K562 (cell line): ENCODE data around the gene CDC42EP1. TPM values are rescaled to one million over a fixed set of nuclear protein-coding genes. Genes with fewer than 3 reads are reported as not detected.

Source experiments
- KAT7 ChIP-seq: sonication (generic); formaldehyde crosslinking; IDR thresholded peaks from 2 replicates; pipeline ENCODE4 v1.8.0; 2022; ENCODE audit warnings: missing genetic modification reagents, mild to moderate bottlenecking, borderline replicate concordance
- SIN3B ChIP-seq: fragments of 450-650 bp; IDR thresholded peaks from 2 replicates; pipeline ENCODE4 v1.6.1; 2017; ENCODE audit warnings: low read depth, mild to moderate bottlenecking, moderate library complexity
- ZNF124 ChIP-seq: sonication (generic); formaldehyde crosslinking; IDR thresholded peaks from 2 replicates; pipeline ENCODE4 v1.8.1; 2022; ENCODE audit warnings: missing genetic modification reagents
- polyA plus RNA-seq, 8 experiments: library from polyadenylated mRNA; depleted of rRNA in 4 of 8; stranded (reverse) in 5 of 8; unstranded in 3 of 8; fragments of >200 nt; fragmentation: Nextera tagmentation in 2 of 8; fragmentation: Illumina TruSeq in 1 of 8; extraction: Ambion mirVana in 2 of 8; extraction: Trizol in 1 of 8; gene quantifications; 2 replicates each; pipeline versions ENCODE4 v1.2.1 to v1.2.3, GENCODE V29; 2011 to 2014; ENCODE audit warnings: inconsistent platforms in 1 of 8, missing spikeins in 1 of 8
- total RNA-seq, 7 experiments: library from RNA; depleted of rRNA in 6 of 7; stranded (reverse); fragments of >200 nt in 6 of 7; fragmentation: Illumina TruSeq in 2 of 7; extraction: Trizol in 2 of 7; gene quantifications; 2 replicates each; pipeline versions ENCODE4 v1.2.1 to v1.2.3, GENCODE V29; 2011 to 2021; ENCODE audit warnings: low replicate concordance in 1 of 7
- TF ChIP-seq, protein P1 (sequence below), 2 experiments: fragments of 450-650 bp in 1 of 2; sonication (generic) in 1 of 2; formaldehyde crosslinking in 1 of 2; IDR thresholded peaks; 2 replicates each; pipeline versions ENCODE4 v1.7.1 to v1.9.0; 2016 to 2022; ENCODE audit warnings: inconsistent platforms in 1 of 2, mild to moderate bottlenecking in 1 of 2, missing genetic modification reagents in 1 of 2
- TF ChIP-seq, protein P2 (sequence below), 2 experiments: IDR thresholded peaks in 1 of 2; conservative IDR thresholded peaks in 1 of 2; 2 replicates each; pipeline ENCODE4 v1.6.1; 2016; ENCODE audit warnings: low read depth in 2 of 2, mild to moderate bottlenecking in 1 of 2, missing compliant biosample characterization in 1 of 2, missing genetic modification characterization in 1 of 2, moderate library complexity in 1 of 2
- TF ChIP-seq, protein P3 (sequence below): fragments of 450-650 bp; IDR thresholded peaks from 2 replicates; pipeline ENCODE4 v1.7.1; 2018; ENCODE audit warnings: mild to moderate bottlenecking, low read depth; ENCODE audit not compliant: partially characterized antibody
- TF ChIP-seq, protein P4 (sequence below), 2 experiments: IDR thresholded peaks; 2 replicates each; pipeline ENCODE4 v1.6.1; 2012; ENCODE audit warnings: improper control_type of control experiment in 2 of 2, low read depth in 2 of 2, low read length in 2 of 2, borderline replicate concordance in 1 of 2

The CDC42EP1 gene
- total and polyA plus RNA-seq, 9 of the 15 experiments (the other 6 are each of a cell fraction or from before 2014, with no cell fraction given) = 0.67 to 70.2 (median 7.3) TPM

DNA sequence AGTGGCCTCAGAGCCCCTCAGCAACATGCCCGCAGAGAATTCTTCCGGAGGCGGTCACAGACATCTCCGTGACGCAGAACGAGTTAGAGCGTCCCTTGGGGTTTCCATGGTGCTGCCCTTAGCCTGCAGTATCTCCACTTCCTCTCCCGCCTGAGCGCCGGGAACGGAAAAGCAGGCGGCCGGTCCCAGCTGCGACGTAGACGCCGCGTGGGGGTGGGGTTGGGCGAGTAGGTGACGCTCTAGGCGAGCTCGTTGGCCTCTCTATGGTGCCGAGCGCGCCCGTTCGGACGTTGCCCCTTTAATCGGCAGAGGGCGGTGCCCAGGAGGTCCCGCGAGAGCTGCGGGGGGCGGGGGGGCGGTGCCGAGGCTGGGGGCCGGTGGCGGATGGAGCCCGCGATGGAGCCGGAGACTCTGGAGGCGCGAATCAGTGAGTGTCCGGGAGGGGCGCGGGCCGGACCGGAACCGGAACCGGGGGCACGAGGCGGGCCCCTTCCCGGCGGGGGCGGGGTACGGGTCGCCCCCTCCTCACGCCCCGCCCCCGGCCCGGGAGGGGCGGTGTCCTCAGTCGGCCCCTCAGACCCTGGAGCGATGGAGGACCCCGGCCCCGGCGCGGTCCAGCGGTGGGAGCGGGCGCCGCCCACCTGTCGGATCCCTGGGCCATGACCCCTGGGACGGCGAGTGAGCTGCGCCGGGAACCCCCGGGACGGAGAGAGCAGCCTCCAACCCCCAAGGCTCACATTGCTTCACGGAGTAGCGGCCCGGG, 48.4 kb downstream of the CDC42EP1 start, which contains the start of gene GGA1 (continued):
- TF ChIP-seq, protein P1, sequence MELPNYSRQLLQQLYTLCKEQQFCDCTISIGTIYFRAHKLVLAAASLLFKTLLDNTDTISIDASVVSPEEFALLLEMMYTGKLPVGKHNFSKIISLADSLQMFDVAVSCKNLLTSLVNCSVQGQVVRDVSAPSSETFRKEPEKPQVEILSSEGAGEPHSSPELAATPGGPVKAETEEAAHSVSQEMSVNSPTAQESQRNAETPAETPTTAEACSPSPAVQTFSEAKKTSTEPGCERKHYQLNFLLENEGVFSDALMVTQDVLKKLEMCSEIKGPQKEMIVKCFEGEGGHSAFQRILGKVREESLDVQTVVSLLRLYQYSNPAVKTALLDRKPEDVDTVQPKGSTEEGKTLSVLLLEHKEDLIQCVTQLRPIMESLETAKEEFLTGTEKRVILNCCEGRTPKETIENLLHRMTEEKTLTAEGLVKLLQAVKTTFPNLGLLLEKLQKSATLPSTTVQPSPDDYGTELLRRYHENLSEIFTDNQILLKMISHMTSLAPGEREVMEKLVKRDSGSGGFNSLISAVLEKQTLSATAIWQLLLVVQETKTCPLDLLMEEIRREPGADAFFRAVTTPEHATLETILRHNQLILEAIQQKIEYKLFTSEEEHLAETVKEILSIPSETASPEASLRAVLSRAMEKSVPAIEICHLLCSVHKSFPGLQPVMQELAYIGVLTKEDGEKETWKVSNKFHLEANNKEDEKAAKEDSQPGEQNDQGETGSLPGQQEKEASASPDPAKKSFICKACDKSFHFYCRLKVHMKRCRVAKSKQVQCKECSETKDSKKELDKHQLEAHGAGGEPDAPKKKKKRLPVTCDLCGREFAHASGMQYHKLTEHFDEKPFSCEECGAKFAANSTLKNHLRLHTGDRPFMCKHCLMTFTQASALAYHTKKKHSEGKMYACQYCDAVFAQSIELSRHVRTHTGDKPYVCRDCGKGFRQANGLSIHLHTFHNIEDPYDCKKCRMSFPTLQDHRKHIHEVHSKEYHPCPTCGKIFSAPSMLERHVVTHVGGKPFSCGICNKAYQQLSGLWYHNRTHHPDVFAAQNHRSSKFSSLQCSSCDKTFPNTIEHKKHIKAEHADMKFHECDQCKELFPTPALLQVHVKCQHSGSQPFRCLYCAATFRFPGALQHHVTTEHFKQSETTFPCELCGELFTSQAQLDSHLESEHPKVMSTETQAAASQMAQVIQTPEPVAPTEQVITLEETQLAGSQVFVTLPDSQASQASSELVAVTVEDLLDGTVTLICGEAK (IDR thresholded peaks at IDR 0.05) = peak; percentile 97
- TF ChIP-seq, protein P1 (CRISPR knock-in tag; IDR thresholded peaks at IDR 0.05) = no peak
- TF ChIP-seq, protein P2, sequence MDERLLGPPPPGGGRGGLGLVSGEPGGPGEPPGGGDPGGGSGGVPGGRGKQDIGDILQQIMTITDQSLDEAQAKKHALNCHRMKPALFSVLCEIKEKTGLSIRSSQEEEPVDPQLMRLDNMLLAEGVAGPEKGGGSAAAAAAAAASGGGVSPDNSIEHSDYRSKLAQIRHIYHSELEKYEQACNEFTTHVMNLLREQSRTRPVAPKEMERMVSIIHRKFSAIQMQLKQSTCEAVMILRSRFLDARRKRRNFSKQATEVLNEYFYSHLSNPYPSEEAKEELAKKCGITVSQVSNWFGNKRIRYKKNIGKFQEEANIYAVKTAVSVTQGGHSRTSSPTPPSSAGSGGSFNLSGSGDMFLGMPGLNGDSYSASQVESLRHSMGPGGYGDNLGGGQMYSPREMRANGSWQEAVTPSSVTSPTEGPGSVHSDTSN (CRISPR knock-in tag; IDR thresholded peaks at IDR 0.05; ENCODE audit: low read depth) = no peak
- TF ChIP-seq, protein P2 (tag; conservative IDR thresholded peaks at IDR 0.05; ENCODE audit: low read depth) = no peak
- TF ChIP-seq ZNF124 (CRISPR knock-in tag) (no peak), SIN3B (peak; percentile 88), KAT7 (CRISPR knock-in tag) (peak; percentile 45; the same call in 1 of the 2 replicates)
- TF ChIP-seq, protein P3, sequence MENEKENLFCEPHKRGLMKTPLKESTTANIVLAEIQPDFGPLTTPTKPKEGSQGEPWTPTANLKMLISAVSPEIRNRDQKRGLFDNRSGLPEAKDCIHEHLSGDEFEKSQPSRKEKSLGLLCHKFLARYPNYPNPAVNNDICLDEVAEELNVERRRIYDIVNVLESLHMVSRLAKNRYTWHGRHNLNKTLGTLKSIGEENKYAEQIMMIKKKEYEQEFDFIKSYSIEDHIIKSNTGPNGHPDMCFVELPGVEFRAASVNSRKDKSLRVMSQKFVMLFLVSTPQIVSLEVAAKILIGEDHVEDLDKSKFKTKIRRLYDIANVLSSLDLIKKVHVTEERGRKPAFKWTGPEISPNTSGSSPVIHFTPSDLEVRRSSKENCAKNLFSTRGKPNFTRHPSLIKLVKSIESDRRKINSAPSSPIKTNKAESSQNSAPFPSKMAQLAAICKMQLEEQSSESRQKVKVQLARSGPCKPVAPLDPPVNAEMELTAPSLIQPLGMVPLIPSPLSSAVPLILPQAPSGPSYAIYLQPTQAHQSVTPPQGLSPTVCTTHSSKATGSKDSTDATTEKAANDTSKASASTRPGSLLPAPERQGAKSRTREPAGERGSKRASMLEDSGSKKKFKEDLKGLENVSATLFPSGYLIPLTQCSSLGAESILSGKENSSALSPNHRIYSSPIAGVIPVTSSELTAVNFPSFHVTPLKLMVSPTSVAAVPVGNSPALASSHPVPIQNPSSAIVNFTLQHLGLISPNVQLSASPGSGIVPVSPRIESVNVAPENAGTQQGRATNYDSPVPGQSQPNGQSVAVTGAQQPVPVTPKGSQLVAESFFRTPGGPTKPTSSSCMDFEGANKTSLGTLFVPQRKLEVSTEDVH = peak; percentile 90
- TF ChIP-seq, protein P4, sequence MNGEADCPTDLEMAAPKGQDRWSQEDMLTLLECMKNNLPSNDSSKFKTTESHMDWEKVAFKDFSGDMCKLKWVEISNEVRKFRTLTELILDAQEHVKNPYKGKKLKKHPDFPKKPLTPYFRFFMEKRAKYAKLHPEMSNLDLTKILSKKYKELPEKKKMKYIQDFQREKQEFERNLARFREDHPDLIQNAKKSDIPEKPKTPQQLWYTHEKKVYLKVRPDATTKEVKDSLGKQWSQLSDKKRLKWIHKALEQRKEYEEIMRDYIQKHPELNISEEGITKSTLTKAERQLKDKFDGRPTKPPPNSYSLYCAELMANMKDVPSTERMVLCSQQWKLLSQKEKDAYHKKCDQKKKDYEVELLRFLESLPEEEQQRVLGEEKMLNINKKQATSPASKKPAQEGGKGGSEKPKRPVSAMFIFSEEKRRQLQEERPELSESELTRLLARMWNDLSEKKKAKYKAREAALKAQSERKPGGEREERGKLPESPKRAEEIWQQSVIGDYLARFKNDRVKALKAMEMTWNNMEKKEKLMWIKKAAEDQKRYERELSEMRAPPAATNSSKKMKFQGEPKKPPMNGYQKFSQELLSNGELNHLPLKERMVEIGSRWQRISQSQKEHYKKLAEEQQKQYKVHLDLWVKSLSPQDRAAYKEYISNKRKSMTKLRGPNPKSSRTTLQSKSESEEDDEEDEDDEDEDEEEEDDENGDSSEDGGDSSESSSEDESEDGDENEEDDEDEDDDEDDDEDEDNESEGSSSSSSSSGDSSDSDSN (IDR thresholded peaks at IDR 0.05; ENCODE audit: borderline replicate concordance in 1 of 2, low read depth in 2 of 2, low read length in 2 of 2) = 0 out of 4 replicates have a peak, but pooled peaks of 1 of the 2 experiments have one; percentile 34
